B cell (primary cell): Measurements from ENCODE around the gene IMP3. TPM values are rescaled to one million over a fixed set of nuclear protein-coding genes. Genes with fewer than 3 reads are reported as not detected.

ENCODE experiments used
- ATAC-seq: fragments of 200-7000 bp; cut with Tn5 transposase; one replicate; pipeline ENCODE4 v1.10.0; 2021; ENCODE audit warnings: low read depth, mild to moderate bottlenecking, moderate number of reproducible peaks, moderate library complexity
- CTCF ChIA-PET: fragments of 350-600 bp; sonication (Branson Sonifier 250); formaldehyde crosslinking; loops from one replicate; lab custom pipeline; 2021; ENCODE audit warnings: antibody characterized with exemption, inconsistent platforms; lab: Charles Lee
- POLR2A ChIA-PET: fragments of 350-600 bp; sonication (Branson Sonifier 250); formaldehyde crosslinking; loops from one replicate; lab custom pipeline; 2021; ENCODE audit warnings: antibody characterized with exemption; lab: Charles Lee
- DNase-seq: peaks from one replicate; pipeline ENCODE4 v3.0.0; 2013
- H2AFZ ChIP-seq: 2 replicates; pipeline ENCODE4 v1.6.1; 2012; ENCODE audit warnings: mild to moderate bottlenecking, low read depth, low read length; ENCODE audit not compliant: insufficient read depth, poor library complexity, severe bottlenecking
- H3K27ac ChIP-seq, 2 donors: 1 replicate in 1 of 2; 2 replicates in 1 of 2; pipeline ENCODE4 v1.5.1; 2012 to 2013; ENCODE audit warnings: low read length in 2 of 2, mild to moderate bottlenecking in 2 of 2, moderate library complexity in 1 of 2
- H3K27me3 ChIP-seq, 4 experiments: fragments of 200-600 bp in 1 of 4; sonication (generic) in 1 of 4; replicated peaks in 1 of 4; 1 replicate in 2 of 4; 2 replicates in 2 of 4; pipeline versions ENCODE4 v1.6.1 to v1.7.0; 2013 to 2016; ENCODE audit warnings: low read length in 3 of 4, mild to moderate bottlenecking in 2 of 4, mixed read lengths in 1 of 4, moderate library complexity in 1 of 4; ENCODE audit not compliant: insufficient read depth in 4 of 4, control insufficient read depth in 3 of 4; ENCODE audit errors: control extremely low read depth in 1 of 4
- H3K36me3 ChIP-seq, 2 experiments: replicated peaks in 1 of 2; 1 replicate in 1 of 2; 2 replicates in 1 of 2; pipeline versions ENCODE4 v1.6.1 to v1.7.1; 2013; ENCODE audit warnings: low read length in 1 of 2; ENCODE audit not compliant: insufficient read depth in 2 of 2, control insufficient read depth in 1 of 2; ENCODE audit errors: control extremely low read depth in 1 of 2, extremely low read depth in 1 of 2
- H3K4me1 ChIP-seq, 2 donors: fragments of 200-600 bp in 1 of 2; sonication (generic) in 1 of 2; 1 replicate in 1 of 2; 2 replicates in 1 of 2; pipeline versions ENCODE4 v1.5.1 to v1.6.1; 2013 to 2017; ENCODE audit warnings: low read length in 2 of 2; ENCODE audit not compliant: control insufficient read depth in 2 of 2, insufficient read depth in 2 of 2
- H3K4me2 ChIP-seq: replicated peaks from 2 replicates; pipeline ENCODE3; 2012; ENCODE audit warnings: mild to moderate bottlenecking, low read depth, low read length; ENCODE audit not compliant: poor library complexity, severe bottlenecking
- H3K4me3 ChIP-seq, 5 experiments: fragments of 200-600 bp in 1 of 5; sonication (generic) in 1 of 5; 1 replicate in 3 of 5; 2 replicates in 2 of 5; pipeline versions ENCODE4 v1.5.1 to v1.7.0; 2011 to 2016; ENCODE audit warnings: low read length in 4 of 5, mild to moderate bottlenecking in 4 of 5, low read depth in 2 of 5, control low read depth in 1 of 5, moderate library complexity in 1 of 5; ENCODE audit not compliant: insufficient read depth in 1 of 5; ENCODE audit errors: control extremely low read depth in 1 of 5, extremely low read depth in 1 of 5
- H3K79me2 ChIP-seq: fragments of 200-600 bp; sonication (generic); one replicate; pipeline ENCODE4 v1.6.0; 2016; ENCODE audit warnings: low read length; ENCODE audit not compliant: control insufficient read depth, insufficient read depth
- H3K9ac ChIP-seq: fragments of 200-600 bp; sonication (generic); 2 replicates; pipeline ENCODE4 v1.6.1; 2017; ENCODE audit warnings: mild to moderate bottlenecking, low read length, moderate library complexity
- H3K9me3 ChIP-seq, 3 donors: one replicate each; pipeline versions ENCODE4 v1.6.1 to v1.7.1; 2013; ENCODE audit warnings: low read length in 2 of 3; ENCODE audit not compliant: control insufficient read depth in 2 of 3, insufficient read depth in 1 of 3; ENCODE audit errors: control extremely low read depth in 1 of 3
- H4K20me1 ChIP-seq: 2 replicates; pipeline ENCODE4 v1.6.0; 2012; ENCODE audit warnings: mild to moderate bottlenecking, low read length; ENCODE audit not compliant: insufficient read depth, control insufficient read depth, poor library complexity, severe bottlenecking
- H3K27ac Mint-ChIP-seq: one replicate; pipeline ENCODE4 v1.8.0; 2021; ENCODE audit warnings: mixed read lengths
- H3K27me3 Mint-ChIP-seq: one replicate; pipeline ENCODE4 v1.8.0; 2021; ENCODE audit warnings: mixed read lengths
- H3K4me1 Mint-ChIP-seq: one replicate; pipeline ENCODE4 v1.8.0; 2021; ENCODE audit warnings: mixed read lengths
- H3K4me3 Mint-ChIP-seq: one replicate; pipeline ENCODE4 v1.8.0; 2021; ENCODE audit warnings: mixed read lengths
- H3K9me3 Mint-ChIP-seq: one replicate; pipeline ENCODE4 v1.8.0; 2022; ENCODE audit warnings: mixed read lengths; ENCODE audit not compliant: insufficient read depth
- EZH2 ChIP-seq: IDR thresholded peaks from 2 replicates; pipeline ENCODE4 v1.6.1; 2012; ENCODE audit warnings: borderline replicate concordance, low read depth, mild to moderate bottlenecking, moderate library complexity, low read length; ENCODE audit not compliant: insufficient read depth, poor library complexity, severe bottlenecking
- WGBS: methylation state at CpG from one replicate; pipeline ENCODE4 v1.1.5; 2013; ENCODE audit warnings: missing lambda C conversion rate; ENCODE audit not compliant: insufficient coverage; 5-methylcytosine and 5-hydroxymethylcytosine counted together
- intact Hi-C: fragments of 100-400 bp; cut with micrococcal nuclease; formaldehyde crosslinking; loops from one replicate; pipeline ENCODE4 v1.10.0; 2022
- polyA plus RNA-seq: library from polyadenylated mRNA; depleted of rRNA; stranded (reverse); fragments of >200 nt; gene quantifications from 2 replicates; pipeline ENCODE4 v1.2.3, GENCODE V29; 2012
- total RNA-seq, 2 donors: library from RNA; stranded (reverse); fragments of 120-200 nt in 1 of 2; gene quantifications; 1 replicate in 1 of 2; 2 replicates in 1 of 2; pipeline versions ENCODE4 v1.2.3 to v1.2.4, GENCODE V29; 2013 to 2022
- TF ChIP-seq, protein P1 (sequence below): fragments of 200-600 bp; IDR thresholded peaks from one replicate; pipeline ENCODE4 v1.8.0; 2022; ENCODE audit warnings: antibody characterized with exemption, mild to moderate bottlenecking

IMP3 gene
- total and polyA plus RNA-seq, 2 donors (not counting 1 experiment from before 2014, with no cell fraction given), result 60.8 to 85.1 TPM

DNA sequence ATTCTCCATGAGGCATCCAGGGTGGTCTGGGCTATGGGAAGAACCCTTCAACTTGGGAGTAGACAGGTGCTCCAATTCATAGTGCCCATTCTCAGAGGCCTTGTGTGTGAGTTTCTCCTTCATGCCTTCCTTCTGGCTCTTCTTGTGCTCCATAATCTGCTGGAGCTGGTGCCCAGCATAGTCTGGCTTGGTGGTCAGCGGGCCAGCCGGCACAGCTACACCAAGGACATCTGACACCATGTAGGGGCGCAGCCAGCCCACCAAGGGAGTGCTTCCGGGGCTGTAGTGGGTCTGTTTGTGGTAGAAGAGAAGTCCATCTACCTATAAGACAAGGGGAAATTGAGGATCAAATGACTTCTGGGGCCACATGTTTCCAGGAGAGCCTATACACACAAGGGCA is 41.7 kb downstream of the IMP3 start:
- H3K27ac ChIP-seq, result no peak overlapping the region
- H3K4me2 ChIP-seq, result no peak overlapping the region
- Mint-ChIP-seq H3K27ac (no peak overlapping the region), H3K4me3 (no peak overlapping the region), H3K4me1 (no peaks in the 10 kb centered on the region), H3K27me3 (no peaks in the 10 kb centered on the region), H3K9me3 (no peaks in the 10 kb centered on the region)
- no peaks in the 10 kb centered on the region for H3K27me3 ChIP-seq
- no peak for TF ChIP-seq EZH2
- TF ChIP-seq, protein P1, sequence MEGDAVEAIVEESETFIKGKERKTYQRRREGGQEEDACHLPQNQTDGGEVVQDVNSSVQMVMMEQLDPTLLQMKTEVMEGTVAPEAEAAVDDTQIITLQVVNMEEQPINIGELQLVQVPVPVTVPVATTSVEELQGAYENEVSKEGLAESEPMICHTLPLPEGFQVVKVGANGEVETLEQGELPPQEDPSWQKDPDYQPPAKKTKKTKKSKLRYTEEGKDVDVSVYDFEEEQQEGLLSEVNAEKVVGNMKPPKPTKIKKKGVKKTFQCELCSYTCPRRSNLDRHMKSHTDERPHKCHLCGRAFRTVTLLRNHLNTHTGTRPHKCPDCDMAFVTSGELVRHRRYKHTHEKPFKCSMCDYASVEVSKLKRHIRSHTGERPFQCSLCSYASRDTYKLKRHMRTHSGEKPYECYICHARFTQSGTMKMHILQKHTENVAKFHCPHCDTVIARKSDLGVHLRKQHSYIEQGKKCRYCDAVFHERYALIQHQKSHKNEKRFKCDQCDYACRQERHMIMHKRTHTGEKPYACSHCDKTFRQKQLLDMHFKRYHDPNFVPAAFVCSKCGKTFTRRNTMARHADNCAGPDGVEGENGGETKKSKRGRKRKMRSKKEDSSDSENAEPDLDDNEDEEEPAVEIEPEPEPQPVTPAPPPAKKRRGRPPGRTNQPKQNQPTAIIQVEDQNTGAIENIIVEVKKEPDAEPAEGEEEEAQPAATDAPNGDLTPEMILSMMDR, result no peak
- ChIA-PET CTCF (interaction anchor here (1.3 to 1.6 kb wide), 3 partner anchors 19 to 83 kb away, joined by 3 to 4 read pairs (median 4); partner anchors contain the start of genes PTPN9 and SNX33), POLR2A (no interaction called here)
- WGBS, result 100% methylated on average over 2 of the region's 4 CpGs
- no peaks in the 10 kb centered on the region for H3K79me2 ChIP-seq
- H3K4me3 ChIP-seq, result no peak overlapping the region
- ATAC-seq (no peak), DNase-seq (no peak)
- no peak overlapping the region for H2AFZ ChIP-seq
- H3K9ac ChIP-seq, result no peak overlapping the region
- H3K4me1 ChIP-seq, result no peaks in the 10 kb centered on the region
- intact Hi-C loops, result no loop called here
- no peaks in the 10 kb centered on the region for H4K20me1 ChIP-seq
- no peaks in the 10 kb centered on the region for H3K9me3 ChIP-seq
- peaks cover 12 to 60% of the 10 kb centered on the region in 2 experiments for H3K36me3 ChIP-seq

DNA sequence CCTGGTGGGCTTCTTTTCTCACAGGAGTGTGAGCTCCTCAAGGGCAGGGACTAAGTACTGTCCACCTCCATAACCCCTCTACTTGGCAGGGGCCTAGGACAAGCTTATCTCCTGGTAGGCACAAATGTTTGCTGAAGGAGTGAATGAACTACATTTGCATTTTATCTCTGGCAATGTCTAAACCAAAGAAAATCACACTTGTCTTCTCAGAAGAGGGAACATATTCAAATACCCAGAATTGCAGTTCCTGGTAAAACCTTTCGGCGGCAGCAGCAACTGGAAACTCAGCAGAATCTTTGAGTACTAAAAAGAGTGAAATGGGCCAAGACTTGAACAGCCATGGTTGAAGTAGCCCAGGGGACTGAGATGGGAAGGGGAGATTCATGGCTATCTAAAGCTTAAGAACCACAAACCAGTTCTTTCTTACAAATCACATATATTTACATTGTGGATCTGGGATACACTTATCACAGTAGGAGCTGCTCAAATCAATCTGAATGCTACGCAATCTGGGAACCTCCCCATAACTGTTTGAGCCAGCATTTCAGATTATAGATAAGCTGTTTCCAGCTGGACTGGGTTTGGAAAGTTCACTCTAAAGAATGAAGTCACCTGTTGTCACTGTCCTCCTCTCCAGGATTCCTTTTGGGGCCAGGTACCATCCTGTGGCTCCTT is 42.2 kb downstream of the IMP3 start:
- no peak overlapping the region for H3K4me3 ChIP-seq
- no peaks in the 10 kb centered on the region for H3K4me1 Mint-ChIP-seq
- ChIA-PET CTCF (interaction anchor here (1.3 to 1.6 kb wide), 3 partner anchors 19 to 84 kb away, joined by 3 to 4 read pairs (median 4); partner anchors contain the start of genes PTPN9 and SNX33), POLR2A (no interaction called here)
- no peaks in the 10 kb centered on the region for H4K20me1 ChIP-seq
- no peak for DNase-seq
- intact Hi-C loops, result no loop called here
- TF ChIP-seq EZH2, result no peak
- TF ChIP-seq, protein P1, result no peak
- H3K9ac ChIP-seq, result no peak overlapping the region
- H3K27me3 Mint-ChIP-seq, result no peaks in the 10 kb centered on the region
- H3K27ac ChIP-seq, result no peak overlapping the region
- no peaks in the 10 kb centered on the region for H3K79me2 ChIP-seq
- H3K27ac Mint-ChIP-seq, result no peak overlapping the region
- no peak overlapping the region for H3K4me2 ChIP-seq
- no peaks in the 10 kb centered on the region for H3K27me3 ChIP-seq
- peaks cover 12 to 60% of the 10 kb centered on the region in 2 experiments for H3K36me3 ChIP-seq
- H3K4me1 ChIP-seq, result no peaks in the 10 kb centered on the region
- 76% methylated on average over 3 of the region's 3 CpGs for whole genome bisulfite sequencing
- no peaks in the 10 kb centered on the region for H3K9me3 Mint-ChIP-seq
- H3K4me3 Mint-ChIP-seq, result no peak overlapping the region
- ATAC-seq, result no peak
- no peaks in the 10 kb centered on the region for H3K9me3 ChIP-seq
- H2AFZ ChIP-seq, result no peak overlapping the region
